GM19438 (cell line): Measurements from ENCODE around the gene HTRA2.

Source experiments
- ATAC-seq: cut with Tn5 transposase; IDR thresholded peaks from one replicate; pipeline ENCODE4 v1.9.1; 2021; ENCODE audit warnings: low read depth; ENCODE audit not compliant: unreplicated experiment

HTRA2 gene

DNA sequence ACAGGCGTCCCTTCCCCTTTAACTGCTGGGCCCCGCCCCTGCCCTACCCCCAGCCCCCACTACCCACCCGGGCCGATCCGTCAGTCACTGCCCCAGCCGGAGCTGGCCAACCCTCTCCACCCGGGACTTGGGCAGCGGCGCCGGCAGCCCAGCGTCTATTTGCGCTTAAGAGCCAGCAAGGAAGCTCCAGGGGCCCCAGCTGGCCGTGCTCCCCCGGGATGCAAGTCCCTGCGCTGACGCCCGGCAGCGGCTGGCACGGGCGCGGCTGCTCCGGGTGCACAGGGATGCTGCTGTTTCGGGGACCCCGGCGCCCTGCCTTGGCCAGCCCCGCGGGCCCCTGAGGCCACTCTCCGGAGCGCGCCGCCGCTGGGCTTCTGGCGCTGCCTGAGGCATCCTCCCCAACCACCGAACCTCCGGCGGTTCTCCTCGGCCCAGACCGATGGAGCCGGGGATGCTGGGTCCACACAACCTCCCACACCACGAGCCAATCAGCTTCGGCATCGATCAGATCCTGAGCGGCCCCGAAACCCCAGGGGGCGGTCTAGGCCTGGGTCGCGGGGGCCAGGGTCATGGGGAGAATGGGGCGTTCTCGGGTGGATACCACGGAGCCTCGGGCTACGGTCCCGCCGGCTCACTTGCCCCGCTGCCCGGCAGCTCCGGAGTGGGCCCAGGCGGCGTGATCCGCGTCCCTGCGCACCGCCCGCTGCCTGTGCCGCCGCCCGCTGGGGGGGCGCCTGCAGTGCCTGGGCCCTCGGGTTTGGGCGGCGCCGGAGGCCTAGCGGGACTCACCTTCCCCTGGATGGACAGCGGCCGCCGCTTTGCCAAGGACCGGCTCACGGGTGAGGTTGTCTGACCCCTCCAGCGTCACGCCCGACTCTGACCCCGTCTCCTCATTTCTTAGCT is 15.1 kb upstream of the HTRA2 start, which contains the start of gene TLX2:
Gene TLX2, plus strand, starts transcription at position 83 of the 903 bp plus-strand sequence. Its CDS starts 357 bp downstream, at position 440.
- ATAC-seq = no peak

DNA sequence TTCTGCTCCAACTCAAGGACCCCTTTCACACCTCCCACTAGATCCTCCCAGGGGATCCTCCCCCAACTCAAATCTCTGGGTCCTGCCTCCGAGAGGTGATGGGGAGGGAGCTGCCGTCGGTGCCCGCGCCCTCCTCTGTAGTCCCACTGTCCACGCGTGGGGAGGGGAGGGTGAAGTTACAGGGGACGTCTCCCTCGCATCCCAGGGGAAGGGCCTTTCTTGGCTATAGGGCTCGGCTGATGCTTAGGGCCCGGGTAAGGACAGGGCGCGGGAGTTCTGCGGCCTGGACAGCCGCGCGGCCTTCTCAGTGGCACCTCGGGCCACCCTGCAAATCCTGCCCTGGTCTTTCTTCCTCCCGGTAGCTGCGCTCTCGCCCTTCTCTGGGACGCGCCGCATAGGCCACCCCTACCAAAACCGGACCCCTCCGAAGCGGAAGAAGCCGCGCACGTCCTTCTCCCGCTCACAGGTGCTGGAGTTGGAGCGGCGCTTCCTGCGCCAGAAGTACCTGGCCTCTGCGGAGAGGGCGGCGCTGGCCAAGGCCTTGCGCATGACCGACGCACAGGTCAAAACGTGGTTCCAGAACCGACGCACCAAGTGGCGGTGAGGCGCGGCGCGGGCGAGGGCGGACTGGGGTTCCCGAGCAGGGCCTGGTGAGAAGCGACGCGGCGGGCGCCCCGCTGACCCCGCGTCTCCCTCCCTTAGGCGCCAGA is 14.3 kb upstream of the HTRA2 start:
- no peak for ATAC-seq

DNA sequence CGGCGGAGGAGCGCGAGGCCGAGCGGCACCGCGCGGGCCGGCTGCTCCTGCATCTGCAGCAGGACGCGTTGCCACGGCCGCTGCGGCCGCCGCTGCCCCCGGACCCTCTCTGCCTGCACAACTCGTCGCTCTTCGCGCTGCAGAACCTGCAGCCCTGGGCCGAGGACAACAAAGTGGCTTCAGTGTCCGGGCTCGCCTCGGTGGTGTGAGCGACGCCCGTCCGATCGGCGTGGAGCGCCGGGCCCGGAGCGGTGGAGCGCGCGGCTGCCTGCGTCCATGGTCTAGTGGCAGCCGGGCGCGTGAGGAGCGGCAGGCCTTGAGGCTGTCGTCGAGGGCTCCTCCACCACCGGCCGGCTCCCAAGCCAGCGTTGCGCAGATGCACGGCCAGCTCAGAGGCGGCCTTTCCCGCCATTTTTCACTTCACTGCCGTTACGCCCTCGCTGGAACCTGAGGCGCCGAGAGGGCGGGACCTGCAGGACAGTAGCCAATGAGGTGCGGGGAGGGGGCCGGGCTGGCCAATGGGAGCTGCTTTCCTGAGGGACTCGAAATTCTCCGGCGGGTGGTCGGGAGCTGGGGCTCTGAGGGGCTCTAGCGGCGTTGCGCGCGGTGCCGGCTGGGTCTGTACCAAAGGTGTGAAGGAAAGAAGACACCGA is 13.6 kb upstream of the HTRA2 start:
- no peak for ATAC-seq

DNA sequence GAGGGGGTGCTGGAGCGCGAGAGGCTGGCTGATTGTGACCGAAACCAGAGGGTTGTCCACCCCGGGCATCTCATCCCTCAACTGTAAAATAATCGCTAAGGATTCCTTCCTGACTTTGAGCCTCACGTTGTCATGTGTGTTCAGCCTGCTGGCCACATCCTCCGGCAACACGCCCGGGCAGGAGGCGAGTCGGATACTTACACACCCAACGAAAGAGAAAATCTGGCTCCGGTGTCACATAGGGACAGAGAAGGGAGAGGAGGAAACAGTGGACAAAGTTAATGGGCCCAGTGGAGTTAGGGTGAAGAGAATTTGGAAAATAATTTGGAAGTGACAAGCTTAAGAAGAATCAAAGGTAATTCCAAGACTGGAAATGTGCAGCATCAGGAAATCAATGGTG is 13.1 kb upstream of the HTRA2 start:
- no peak for ATAC-seq

DNA sequence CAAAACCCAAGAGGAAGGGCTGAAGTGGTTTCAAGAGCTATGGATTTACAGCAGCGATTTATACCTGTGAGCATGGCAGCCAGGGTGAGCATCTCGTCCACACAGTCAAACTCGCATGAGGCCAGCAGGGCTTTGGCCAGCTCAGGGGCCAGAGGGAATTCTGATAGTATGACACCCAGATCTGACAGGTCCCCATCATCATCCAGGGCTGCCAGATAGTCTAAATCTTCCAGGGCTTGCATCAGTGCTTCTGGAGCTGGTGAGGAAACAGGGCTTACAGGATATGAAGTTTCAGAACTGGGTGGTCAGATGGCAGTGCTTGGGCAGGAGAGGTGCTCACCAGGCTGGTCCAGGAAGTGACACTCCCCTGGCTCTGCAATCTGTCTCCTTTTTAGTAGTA is 7.2 kb upstream of the HTRA2 start:
- no peak for ATAC-seq

DNA sequence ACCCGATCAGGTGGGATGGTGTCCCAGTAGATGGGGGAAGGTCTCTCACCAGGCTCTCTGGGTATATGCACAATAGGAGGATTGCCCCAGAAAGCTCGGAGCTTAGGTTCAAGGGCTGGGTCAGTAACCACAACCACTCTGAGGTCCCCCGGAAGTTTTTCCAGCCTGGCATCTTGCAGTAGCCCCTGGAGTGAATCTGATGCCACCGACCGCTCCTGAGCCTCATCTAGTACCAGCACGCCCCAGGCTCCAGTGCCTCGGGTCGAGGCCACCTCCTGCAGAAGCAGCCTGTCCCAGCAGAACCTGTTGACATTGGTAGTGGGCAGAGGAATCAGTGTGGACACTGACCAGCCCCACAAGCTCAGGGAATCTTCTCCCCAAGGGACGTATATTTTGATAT is 5.7 kb upstream of the HTRA2 start:
- no peak for ATAC-seq

DNA sequence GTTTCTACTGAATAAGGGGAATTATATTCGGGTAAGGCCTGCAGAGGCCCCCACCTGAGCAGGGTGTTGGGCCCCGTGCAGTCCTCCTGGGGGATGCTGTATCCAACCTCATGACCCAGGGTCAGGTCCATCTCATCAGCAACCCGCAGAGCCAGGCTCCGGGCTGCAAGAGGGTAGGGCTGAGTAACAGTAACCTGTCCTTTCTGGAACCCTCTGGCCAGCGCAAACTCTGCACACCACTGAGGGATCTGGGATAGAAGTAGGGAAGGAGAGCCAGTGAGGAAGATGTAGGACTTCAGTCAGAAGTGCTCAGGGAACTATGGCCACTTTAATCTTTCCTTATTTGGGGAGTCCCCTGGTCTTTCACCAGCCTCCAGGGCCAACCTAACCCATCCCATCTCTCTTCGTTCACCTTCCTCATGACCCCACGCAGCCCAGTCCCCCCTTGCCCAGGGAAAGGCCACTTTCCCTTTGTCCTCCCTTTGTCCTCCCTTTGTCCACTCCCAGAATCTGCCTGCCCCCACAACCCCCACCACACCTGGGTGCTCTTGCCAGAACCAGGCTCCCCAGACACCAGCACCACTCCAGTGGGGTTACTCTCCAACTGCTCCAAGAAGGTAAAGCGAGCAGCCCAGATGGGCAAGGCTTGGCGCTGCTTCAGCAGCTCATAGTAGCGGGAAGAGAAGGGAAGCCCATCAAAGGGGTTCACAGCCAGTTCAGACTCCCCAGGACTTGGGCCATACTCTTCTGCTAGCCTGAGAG is 4.6 kb upstream of the HTRA2 start:
- no peak for ATAC-seq

DNA sequence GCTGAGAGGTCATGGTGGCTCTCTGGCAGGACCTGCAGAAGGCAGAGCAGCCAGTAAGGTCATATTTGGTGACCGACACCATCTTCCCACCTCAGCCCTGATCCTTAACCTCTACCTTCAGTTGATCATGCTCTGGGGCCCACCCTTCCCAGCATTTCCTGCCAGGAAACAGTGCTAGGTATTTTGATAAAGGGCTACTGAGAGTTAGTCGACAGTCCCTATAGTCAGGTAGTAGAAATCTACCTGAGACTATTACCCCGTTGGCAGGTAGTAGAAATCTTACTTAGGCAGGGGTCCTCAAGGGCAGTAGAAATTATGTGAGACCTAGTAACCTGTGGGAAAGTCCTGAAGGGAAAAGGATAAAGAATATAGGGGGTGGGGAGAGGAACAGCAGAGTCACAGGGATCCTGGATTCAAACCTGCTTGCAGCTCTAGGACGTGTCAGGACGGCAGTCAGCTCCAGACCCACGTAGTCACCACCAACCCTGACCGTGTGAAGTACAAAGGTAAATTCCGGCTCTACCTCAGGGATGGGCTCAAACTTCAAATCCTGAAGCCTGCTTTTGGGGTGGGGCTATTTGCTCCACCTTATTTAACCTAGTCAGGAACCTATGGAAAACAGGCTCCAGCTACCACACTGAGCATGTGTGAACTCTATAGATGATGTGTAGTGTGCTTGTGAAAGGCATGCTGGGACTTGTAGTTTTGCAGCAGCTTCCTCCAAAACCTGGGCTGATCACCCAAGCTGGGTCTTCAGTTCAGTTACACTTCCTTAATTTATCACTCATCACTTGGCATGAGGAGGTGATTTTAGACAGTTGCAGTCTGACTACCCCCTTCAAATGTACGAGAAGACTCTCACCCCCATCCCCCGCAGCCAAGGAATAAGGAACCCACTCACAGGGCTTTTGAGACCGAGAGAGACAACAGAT is 3.8 kb upstream of the HTRA2 start, which contains the start of gene DQX1:
Gene DQX1, minus strand, starts transcription at position 515 of the 932 bp plus-strand sequence. Its CDS starts 502 bp downstream, at position 13.
- no peak for ATAC-seq

DNA sequence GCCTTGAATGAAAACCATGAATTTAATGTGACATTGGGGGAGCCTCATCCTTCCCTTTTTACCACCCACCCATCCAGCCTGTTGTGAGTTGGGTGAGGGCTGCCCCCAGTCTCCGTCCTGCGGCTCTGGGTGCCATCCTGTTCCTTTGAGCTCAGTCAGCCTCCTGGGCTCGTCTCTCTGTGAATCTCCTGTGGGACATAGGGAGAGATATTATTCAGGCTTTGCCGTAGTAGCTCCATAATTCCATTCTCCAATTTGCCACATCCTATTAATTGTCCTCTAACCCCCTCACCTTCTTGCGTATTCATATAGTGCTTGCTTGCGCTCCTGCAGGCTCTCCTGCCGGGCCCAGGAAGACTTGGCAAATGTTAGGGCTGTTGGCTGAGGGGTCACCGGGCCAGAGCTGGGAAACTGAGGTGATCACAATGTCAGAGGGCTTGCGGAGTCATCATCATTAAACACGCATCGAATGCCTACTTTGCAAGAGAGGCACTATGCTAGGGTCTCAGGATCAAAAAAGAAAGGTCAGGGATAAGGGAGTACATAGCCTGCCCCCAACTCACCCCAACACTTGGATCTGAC is 3.0 kb upstream of the HTRA2 start:
- ATAC-seq = no peak

DNA sequence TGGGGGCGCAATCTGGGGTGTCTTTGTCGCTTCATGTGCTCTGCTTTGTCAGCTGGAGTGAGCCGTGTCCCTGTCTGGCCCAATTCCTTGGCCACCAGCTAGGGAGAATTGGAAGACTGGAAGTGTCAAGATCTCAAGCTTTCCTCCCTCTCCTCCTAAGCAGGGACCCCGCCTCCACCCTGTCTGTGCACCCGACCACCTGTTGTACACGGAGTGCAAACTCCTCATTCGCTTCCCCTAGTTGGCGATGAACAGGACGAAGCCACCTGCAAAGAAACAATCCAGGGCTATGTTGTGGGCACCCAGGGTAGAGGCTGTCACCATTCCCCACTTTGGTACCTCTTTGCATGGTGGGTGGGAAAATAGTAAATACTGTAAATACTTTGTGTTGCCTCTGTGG is 2.0 kb upstream of the HTRA2 start:
- no peak for ATAC-seq

DNA sequence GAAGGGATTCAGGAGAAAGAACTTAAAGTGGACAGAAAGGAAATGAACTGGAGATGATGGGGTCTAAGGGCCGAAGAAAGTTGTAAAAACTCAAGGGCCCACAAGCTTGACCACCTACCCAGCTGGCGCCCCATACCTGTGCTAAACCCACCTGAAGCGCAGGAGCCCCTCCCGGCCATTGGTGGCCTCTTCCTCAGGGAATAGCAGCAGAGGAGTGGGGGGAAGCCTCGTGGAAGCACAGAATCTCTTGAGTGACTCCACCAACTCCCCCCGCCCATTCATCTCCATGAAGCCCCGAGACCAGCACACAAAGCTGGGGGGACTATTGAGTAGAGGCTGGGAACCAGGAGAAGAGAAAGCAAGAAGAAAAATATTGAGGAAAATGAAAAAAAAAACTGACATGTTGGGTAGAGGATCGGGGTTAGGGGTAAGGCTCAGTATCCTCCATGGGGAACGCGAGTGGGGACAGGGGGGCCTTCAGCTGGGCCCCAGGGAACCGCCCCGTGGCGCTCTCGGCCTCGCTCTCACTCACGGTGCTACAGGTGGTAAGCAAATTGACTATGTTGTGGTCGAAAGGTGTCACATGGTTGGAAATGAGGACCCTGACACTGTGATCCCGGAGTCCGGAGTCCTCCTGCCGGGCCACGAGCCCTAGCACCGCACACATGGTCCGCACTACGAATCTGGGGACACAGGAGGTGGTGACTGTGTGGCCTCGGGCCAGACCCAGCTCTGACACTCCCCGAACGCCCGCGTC is 955 bp upstream of the HTRA2 start:
- peak; percentile 9 for ATAC-seq

DNA sequence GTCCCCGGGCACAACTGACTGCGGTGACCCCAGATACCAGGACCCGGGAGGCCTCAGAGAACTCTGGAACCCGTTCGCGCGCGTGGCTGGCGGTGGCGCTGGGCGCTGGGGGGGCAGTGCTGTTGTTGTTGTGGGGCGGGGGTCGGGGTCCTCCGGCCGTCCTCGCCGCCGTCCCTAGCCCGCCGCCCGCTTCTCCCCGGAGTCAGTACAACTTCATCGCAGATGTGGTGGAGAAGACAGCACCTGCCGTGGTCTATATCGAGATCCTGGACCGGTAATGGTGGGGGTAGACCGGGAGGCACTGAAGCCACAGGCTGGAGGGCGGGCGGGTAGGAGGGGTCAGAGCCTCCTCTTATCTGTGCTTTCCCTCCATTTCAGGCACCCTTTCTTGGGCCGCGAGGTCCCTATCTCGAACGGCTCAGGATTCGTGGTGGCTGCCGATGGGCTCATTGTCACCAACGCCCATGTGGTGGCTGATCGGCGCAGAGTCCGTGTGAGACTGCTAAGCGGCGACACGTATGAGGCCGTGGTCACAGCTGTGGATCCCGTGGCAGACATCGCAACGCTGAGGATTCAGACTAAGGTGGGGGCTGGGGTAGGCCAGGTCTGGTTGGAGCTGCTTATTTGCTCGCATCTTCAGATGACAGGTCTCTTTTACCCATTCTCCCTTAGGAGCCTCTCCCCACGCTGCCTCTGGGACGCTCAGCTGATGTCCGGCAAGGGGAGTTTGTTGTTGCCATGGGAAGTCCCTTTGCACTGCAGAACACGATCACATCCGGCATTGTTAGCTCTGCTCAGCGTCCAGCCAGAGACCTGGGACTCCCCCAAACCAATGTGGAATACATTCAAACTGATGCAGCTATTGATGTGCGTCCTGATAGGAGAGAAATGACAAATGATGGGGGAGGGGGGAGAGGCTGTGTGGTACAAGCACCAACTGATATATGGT is 780 bp downstream of the HTRA2 start:
- peak; percentile 28 for ATAC-seq

DNA sequence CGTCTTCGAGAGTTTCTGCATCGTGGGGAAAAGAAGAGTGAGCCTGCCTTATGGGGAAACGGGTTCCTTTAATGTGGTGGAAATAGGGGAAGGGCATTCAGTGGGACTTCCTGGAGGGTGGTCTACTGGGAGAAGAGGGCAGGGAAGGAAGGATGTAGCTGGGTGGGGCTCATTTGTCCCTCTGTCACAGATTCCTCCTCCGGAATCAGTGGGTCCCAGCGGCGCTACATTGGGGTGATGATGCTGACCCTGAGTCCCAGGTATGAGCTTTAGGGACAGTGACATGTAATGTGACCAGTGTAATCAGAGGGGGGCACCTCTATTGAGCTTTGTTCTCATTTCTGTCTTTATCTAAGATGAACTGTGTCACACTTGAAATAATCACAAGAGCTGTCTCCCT is 1.9 kb downstream of the HTRA2 start:
- no peak for ATAC-seq

DNA sequence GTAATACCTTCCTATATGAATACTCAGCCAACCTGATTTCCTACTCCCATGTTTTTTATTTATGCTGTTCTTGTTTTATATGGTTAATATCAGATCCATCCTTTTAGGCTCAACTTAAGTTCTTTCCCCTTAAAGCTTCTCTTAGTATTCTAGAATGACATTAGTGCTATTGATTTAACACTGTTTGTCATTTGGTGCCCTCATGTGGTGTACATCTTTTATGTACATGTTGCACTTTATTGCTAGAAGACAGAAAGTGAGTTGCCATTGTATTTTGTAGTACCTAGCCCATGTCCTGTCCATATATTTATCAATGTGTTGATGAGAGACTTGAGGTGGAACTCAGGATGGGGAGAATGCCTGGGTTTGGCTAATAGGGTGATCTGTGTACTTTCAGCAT is 2.5 kb downstream of the HTRA2 start:
- no peak for ATAC-seq

DNA sequence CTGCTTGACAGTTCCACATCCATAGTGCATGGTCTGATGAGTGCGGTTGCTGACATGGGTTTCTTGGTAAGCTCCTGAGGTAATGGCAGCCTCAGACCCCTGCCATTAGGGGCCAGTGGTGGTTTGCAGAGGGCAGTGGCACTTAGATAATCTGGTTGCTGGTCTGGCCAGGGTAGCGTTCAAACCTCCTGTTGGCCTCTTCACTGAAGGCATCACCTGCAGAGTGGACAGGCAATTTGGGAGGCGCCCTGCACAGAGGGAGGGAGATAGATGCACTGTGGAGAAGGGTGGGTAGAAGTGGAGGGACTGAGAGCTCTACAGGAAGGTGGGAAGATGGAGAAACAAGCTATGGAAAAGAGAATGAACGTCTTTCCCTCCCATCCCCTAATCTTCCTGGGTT is 3.7 kb downstream of the HTRA2 start:
- ATAC-seq = no peak

DNA sequence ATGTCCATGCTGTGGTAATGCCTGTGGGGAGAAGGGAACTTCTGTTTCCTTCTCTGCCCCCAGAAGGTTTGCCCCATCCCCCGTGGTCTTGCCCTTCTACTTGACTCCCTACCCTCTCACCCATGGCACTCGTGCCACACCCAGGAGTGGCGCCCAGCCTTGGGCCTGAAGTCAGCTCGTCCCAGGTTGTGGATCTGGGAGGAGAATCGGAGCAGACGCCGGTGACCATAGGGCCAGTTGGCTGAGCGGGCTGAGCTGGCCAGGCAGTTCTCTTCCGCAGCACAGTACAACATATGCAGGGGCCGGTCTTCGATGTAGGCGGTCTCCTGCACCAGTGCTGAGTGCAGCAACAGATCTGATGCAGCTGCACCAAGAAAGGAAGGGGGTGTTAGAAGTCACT is 4.7 kb downstream of the HTRA2 start:
- ATAC-seq = no peak

DNA sequence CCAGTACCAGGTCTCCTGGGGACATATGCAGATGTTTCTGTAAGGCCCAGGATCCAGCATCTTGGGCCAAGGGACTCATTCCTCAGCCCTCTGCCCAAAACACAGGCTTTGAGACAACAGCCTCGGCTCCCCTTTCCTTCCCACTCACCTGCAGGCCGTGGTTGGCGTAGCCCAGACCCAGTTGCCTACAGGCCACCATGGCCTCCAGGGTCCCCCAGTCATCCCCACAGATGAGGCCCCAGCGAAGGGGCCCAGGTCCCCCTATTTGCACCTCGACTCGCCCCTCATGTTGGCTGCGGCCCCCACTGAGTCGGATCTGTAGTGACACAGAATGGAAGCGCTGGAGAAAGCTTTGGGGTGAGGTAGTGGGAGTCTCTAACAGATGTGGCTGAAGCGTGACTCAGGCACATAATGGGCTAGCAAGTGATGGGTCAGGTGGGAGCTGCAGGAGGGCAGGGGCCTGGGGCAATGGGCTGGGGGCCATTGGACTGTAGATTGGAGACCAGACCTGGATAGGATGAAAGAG is 5.8 kb downstream of the HTRA2 start:
- no peak for ATAC-seq
